Epithelial cell of esophagus (primary cell): ENCODE results near the gene ST8SIA5.

Source experiments
- DNase-seq: peaks from one replicate; pipeline ENCODE4 v3.0.0; 2010; ENCODE audit warnings: low read depth
- H3K4me3 ChIP-seq: 2 replicates; pipeline ENCODE4 v1.5.1; 2011; ENCODE audit warnings: mild to moderate bottlenecking, low read length, control low read depth
- TF ChIP-seq, protein P1 (sequence below): IDR thresholded peaks from 2 replicates; pipeline ENCODE4 v1.5.1; 2011; ENCODE audit warnings: low read depth, mild to moderate bottlenecking, low read length, control low read depth, inconsistent platforms; ENCODE audit not compliant: insufficient read depth; ENCODE audit errors: missing control alignments

The ST8SIA5 gene

DNA sequence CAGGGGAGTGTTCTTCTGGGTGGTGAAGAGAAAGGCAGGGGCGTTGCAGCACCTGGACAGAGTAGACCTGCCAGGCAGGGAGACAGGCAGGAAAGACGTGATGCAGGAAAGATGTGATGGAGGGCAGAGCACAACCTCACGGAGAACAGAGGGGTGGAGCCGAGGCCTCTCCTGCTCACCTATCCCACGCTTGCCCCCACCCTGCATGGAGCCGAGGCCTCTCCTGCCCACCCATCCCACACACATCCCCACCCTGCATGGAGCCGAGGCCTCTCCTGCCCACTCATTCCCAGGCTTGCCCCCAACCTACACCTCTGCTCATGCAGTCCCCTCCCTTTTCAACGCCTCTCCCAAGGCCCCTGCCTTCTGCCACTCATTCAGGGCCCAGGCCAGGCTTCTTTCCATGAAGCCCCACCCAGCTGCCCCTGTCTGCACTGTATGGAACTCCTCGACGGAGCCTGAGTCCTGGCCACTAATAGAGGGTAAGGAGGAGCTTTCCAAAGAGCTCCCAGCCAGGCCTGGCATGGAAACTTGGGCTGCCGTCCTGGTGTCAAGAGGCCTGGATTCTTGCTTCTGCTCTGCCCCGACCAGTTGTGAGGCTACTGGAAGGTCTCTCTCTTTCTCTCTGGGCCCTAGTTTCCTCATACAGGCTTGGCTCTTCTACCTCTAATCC, 67.9 kb downstream of the ST8SIA5 start:
- DNase-seq, result no peak
- no peak overlapping the region for H3K4me3 ChIP-seq
- TF ChIP-seq, protein P1, sequence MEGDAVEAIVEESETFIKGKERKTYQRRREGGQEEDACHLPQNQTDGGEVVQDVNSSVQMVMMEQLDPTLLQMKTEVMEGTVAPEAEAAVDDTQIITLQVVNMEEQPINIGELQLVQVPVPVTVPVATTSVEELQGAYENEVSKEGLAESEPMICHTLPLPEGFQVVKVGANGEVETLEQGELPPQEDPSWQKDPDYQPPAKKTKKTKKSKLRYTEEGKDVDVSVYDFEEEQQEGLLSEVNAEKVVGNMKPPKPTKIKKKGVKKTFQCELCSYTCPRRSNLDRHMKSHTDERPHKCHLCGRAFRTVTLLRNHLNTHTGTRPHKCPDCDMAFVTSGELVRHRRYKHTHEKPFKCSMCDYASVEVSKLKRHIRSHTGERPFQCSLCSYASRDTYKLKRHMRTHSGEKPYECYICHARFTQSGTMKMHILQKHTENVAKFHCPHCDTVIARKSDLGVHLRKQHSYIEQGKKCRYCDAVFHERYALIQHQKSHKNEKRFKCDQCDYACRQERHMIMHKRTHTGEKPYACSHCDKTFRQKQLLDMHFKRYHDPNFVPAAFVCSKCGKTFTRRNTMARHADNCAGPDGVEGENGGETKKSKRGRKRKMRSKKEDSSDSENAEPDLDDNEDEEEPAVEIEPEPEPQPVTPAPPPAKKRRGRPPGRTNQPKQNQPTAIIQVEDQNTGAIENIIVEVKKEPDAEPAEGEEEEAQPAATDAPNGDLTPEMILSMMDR, result no peak

DNA sequence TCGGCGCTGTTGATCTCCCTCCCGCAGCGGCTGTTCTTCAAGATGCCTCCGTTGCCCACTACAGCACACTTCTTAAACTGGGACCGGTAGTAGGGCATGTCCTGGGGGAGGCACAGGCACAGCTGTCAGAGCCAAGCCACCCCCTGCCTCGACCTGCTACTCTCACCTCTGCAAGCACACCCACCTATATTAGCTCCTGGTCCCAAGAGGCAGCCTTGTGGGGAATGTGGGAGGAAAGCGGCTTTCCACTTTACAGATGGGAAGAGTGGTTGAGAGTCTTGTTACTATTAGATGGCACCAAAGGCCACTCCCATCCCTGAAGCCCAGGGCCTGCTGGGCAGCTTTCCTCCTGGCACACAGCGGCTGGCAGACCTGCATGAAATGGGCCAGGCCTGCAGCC, 70.7 kb downstream of the ST8SIA5 start:
- DNase-seq, result no peak
- TF ChIP-seq, protein P1, result no peak
- no peak overlapping the region for H3K4me3 ChIP-seq

DNA sequence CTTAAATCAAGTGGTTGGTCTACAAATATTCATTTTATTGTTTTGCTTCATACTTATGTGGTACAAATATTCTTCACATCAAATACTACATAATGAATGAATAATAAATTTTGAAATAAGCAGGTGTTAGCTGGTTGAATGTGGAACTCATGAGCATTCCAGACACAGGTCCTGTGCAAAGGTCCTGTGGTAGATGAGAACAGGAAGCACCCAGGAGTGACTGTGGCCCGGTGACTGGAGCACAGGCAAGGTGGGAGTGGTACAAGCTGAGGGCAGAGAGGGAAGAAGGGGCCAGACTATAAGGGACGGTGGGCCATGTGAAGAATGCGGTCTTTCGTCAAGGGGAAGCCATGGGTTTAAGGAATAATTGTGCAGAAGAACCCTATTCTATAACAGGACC, 73.6 kb downstream of the ST8SIA5 start:
- no peak overlapping the region for H3K4me3 ChIP-seq
- TF ChIP-seq, protein P1, result no peak
- no peak for DNase-seq

DNA sequence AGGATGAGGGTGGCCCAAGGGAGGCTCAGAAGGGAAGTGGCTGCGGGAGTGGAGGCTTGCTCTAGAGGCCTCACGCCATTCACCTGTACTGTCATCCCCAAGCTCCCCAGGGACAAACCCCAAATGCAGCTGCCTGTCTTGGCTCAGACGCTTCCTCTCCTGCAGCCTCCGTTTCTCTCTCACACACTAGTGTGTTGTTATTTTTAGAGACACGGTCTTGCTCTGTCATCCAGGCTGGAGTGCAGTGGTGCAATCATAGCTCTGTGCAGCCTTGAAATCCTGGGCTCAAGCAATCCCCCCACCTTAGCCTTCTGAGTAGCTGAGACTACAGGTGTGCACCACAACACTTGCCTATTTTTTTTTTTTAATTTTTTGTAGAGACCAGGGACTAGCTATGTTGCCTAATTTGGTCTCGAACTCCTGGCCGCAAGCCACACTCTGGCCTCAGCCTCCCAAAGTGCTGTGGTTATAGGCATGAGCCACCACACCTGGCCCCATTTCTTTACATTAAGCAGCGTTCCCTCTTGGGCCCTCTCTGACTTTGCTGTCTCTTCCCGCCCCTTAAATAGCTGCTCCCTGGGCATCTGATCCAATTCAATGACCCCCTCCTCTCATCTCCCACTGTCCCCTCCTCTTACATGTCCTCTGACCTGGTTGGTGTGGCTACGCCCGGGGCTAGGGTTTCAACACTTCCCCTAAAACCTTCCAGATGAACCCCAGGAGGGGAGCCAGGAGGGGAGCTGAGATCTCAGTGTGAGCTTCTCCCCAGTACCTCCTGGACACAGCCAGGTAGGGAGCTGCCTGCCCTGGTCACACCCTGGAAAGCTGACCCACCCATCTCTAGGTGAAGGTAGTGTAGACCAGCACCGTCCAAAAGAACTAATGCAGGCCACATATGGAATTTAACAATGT, 75.8 kb downstream of the ST8SIA5 start:
- TF ChIP-seq, protein P1, result no peak
- no peak overlapping the region for H3K4me3 ChIP-seq
- DNase-seq, result no peak

DNA sequence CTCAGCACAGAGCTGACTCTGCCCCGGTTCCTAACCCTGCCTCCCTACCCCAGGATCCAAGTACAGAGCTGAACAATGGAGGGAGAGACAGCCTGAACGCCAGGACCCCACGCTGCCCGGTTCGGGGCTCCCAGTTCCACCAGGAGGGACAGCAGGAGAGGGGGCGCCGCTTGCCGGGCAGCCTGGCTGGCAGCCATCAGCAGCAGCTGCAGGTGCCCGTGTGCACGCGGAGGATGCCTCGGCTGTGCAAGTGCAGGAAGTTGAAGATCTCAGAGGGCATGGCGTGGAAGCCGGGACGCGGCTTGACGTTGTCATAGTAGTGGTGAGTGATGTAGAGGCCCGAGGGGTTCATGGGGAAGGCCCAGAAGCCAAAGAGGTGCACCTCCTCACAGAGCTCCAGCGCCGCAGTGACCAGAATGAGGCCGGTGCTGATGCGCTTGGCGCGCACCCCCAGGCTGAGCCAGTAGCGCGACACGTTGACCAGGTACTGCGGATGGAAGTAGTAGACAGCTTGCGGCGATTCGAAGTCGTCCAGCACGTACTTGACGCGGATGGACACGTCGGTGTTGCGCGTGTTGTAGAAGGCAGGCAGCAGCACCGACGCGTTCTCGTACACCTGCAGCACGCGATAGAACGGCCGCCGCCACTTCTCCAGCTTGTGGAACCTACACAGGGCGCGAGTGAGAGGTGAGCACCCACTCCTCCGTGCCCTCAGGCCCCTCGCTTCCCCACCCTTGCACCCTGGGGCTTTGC, 76.8 kb downstream of the ST8SIA5 start:
- no peak for DNase-seq
- H3K4me3 ChIP-seq, result no peak overlapping the region
- TF ChIP-seq, protein P1, result no peak

DNA sequence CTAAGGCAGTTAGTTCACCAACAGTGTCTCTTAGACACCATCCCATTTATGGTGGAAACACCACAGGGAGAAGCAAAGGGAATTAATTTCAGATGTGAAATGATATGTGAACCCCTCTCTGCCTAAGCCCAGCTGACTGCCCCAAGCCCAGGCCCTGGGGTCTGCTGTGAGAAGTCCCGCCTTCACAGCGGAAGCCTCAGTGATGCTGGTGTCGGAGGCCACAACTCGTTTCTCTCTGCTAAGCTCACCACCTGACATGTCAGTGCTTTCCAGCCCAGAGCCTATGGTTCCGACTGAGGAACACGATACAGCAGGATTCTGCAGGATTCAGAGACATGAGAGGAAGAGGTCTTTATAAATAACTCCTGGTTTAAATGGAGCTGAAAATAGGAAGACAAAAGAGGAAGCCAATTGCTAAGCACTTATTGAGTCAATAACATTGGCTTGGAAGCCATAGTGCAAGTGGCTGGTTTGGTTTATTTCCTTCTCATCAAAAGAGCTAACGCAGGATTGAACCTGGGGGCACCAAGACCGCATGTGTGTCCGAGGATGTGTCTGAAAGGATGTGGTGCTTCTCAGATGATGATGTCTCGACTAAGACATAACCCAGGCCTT, 78.0 kb downstream of the ST8SIA5 start:
- TF ChIP-seq, protein P1, result no peak
- no peak for DNase-seq
- no peak overlapping the region for H3K4me3 ChIP-seq
